B cell (primary cell): Measurements from ENCODE around the gene PRR9. TPM values are rescaled to one million over a fixed set of nuclear protein-coding genes. Genes with fewer than 3 reads are reported as not detected.

ENCODE experiments used
- ATAC-seq: fragments of 200-7000 bp; cut with Tn5 transposase; one replicate; pipeline ENCODE4 v1.10.0; 2021; ENCODE audit warnings: low read depth, mild to moderate bottlenecking, moderate number of reproducible peaks, moderate library complexity
- CTCF ChIA-PET: fragments of 350-600 bp; sonication (Branson Sonifier 250); formaldehyde crosslinking; loops from one replicate; lab custom pipeline; 2021; ENCODE audit warnings: antibody characterized with exemption, inconsistent platforms; lab: Charles Lee
- POLR2A ChIA-PET: fragments of 350-600 bp; sonication (Branson Sonifier 250); formaldehyde crosslinking; loops from one replicate; lab custom pipeline; 2021; ENCODE audit warnings: antibody characterized with exemption; lab: Charles Lee
- DNase-seq: peaks from one replicate; pipeline ENCODE4 v3.0.0; 2013
- H2AFZ ChIP-seq: 2 replicates; pipeline ENCODE4 v1.6.1; 2012; ENCODE audit warnings: mild to moderate bottlenecking, low read depth, low read length; ENCODE audit not compliant: insufficient read depth, poor library complexity, severe bottlenecking
- H3K27ac ChIP-seq, 2 donors: 1 replicate in 1 of 2; 2 replicates in 1 of 2; pipeline ENCODE4 v1.5.1; 2012 to 2013; ENCODE audit warnings: low read length in 2 of 2, mild to moderate bottlenecking in 2 of 2, moderate library complexity in 1 of 2
- H3K27me3 ChIP-seq, 4 experiments: fragments of 200-600 bp in 1 of 4; sonication (generic) in 1 of 4; replicated peaks in 1 of 4; 1 replicate in 2 of 4; 2 replicates in 2 of 4; pipeline versions ENCODE4 v1.6.1 to v1.7.0; 2013 to 2016; ENCODE audit warnings: low read length in 3 of 4, mild to moderate bottlenecking in 2 of 4, mixed read lengths in 1 of 4, moderate library complexity in 1 of 4; ENCODE audit not compliant: insufficient read depth in 4 of 4, control insufficient read depth in 3 of 4; ENCODE audit errors: control extremely low read depth in 1 of 4
- H3K36me3 ChIP-seq, 2 experiments: replicated peaks in 1 of 2; 1 replicate in 1 of 2; 2 replicates in 1 of 2; pipeline versions ENCODE4 v1.6.1 to v1.7.1; 2013; ENCODE audit warnings: low read length in 1 of 2; ENCODE audit not compliant: insufficient read depth in 2 of 2, control insufficient read depth in 1 of 2; ENCODE audit errors: control extremely low read depth in 1 of 2, extremely low read depth in 1 of 2
- H3K4me1 ChIP-seq, 2 donors: fragments of 200-600 bp in 1 of 2; sonication (generic) in 1 of 2; 1 replicate in 1 of 2; 2 replicates in 1 of 2; pipeline versions ENCODE4 v1.5.1 to v1.6.1; 2013 to 2017; ENCODE audit warnings: low read length in 2 of 2; ENCODE audit not compliant: control insufficient read depth in 2 of 2, insufficient read depth in 2 of 2
- H3K4me2 ChIP-seq: replicated peaks from 2 replicates; pipeline ENCODE3; 2012; ENCODE audit warnings: mild to moderate bottlenecking, low read depth, low read length; ENCODE audit not compliant: poor library complexity, severe bottlenecking
- H3K4me3 ChIP-seq, 5 experiments: fragments of 200-600 bp in 1 of 5; sonication (generic) in 1 of 5; 1 replicate in 3 of 5; 2 replicates in 2 of 5; pipeline versions ENCODE4 v1.5.1 to v1.7.0; 2011 to 2016; ENCODE audit warnings: low read length in 4 of 5, mild to moderate bottlenecking in 4 of 5, low read depth in 2 of 5, control low read depth in 1 of 5, moderate library complexity in 1 of 5; ENCODE audit not compliant: insufficient read depth in 1 of 5; ENCODE audit errors: control extremely low read depth in 1 of 5, extremely low read depth in 1 of 5
- H3K79me2 ChIP-seq: fragments of 200-600 bp; sonication (generic); one replicate; pipeline ENCODE4 v1.6.0; 2016; ENCODE audit warnings: low read length; ENCODE audit not compliant: control insufficient read depth, insufficient read depth
- H3K9ac ChIP-seq: fragments of 200-600 bp; sonication (generic); 2 replicates; pipeline ENCODE4 v1.6.1; 2017; ENCODE audit warnings: mild to moderate bottlenecking, low read length, moderate library complexity
- H3K9me3 ChIP-seq, 3 donors: one replicate each; pipeline versions ENCODE4 v1.6.1 to v1.7.1; 2013; ENCODE audit warnings: low read length in 2 of 3; ENCODE audit not compliant: control insufficient read depth in 2 of 3, insufficient read depth in 1 of 3; ENCODE audit errors: control extremely low read depth in 1 of 3
- H4K20me1 ChIP-seq: 2 replicates; pipeline ENCODE4 v1.6.0; 2012; ENCODE audit warnings: mild to moderate bottlenecking, low read length; ENCODE audit not compliant: insufficient read depth, control insufficient read depth, poor library complexity, severe bottlenecking
- H3K27ac Mint-ChIP-seq: one replicate; pipeline ENCODE4 v1.8.0; 2021; ENCODE audit warnings: mixed read lengths
- H3K27me3 Mint-ChIP-seq: one replicate; pipeline ENCODE4 v1.8.0; 2021; ENCODE audit warnings: mixed read lengths
- H3K4me1 Mint-ChIP-seq: one replicate; pipeline ENCODE4 v1.8.0; 2021; ENCODE audit warnings: mixed read lengths
- H3K4me3 Mint-ChIP-seq: one replicate; pipeline ENCODE4 v1.8.0; 2021; ENCODE audit warnings: mixed read lengths
- H3K9me3 Mint-ChIP-seq: one replicate; pipeline ENCODE4 v1.8.0; 2022; ENCODE audit warnings: mixed read lengths; ENCODE audit not compliant: insufficient read depth
- EZH2 ChIP-seq: IDR thresholded peaks from 2 replicates; pipeline ENCODE4 v1.6.1; 2012; ENCODE audit warnings: borderline replicate concordance, low read depth, mild to moderate bottlenecking, moderate library complexity, low read length; ENCODE audit not compliant: insufficient read depth, poor library complexity, severe bottlenecking
- WGBS: methylation state at CpG from one replicate; pipeline ENCODE4 v1.1.5; 2013; ENCODE audit warnings: missing lambda C conversion rate; ENCODE audit not compliant: insufficient coverage; 5-methylcytosine and 5-hydroxymethylcytosine counted together
- intact Hi-C: fragments of 100-400 bp; cut with micrococcal nuclease; formaldehyde crosslinking; loops from one replicate; pipeline ENCODE4 v1.10.0; 2022
- polyA plus RNA-seq: library from polyadenylated mRNA; depleted of rRNA; stranded (reverse); fragments of >200 nt; gene quantifications from 2 replicates; pipeline ENCODE4 v1.2.3, GENCODE V29; 2012
- total RNA-seq, 2 donors: library from RNA; stranded (reverse); fragments of 120-200 nt in 1 of 2; gene quantifications; 1 replicate in 1 of 2; 2 replicates in 1 of 2; pipeline versions ENCODE4 v1.2.3 to v1.2.4, GENCODE V29; 2013 to 2022
- TF ChIP-seq, protein P1 (sequence below): fragments of 200-600 bp; IDR thresholded peaks from one replicate; pipeline ENCODE4 v1.8.0; 2022; ENCODE audit warnings: antibody characterized with exemption, mild to moderate bottlenecking

The PRR9 gene
- total and polyA plus RNA-seq, 2 donors (not counting 1 experiment from before 2014, with no cell fraction given): not detected

DNA sequence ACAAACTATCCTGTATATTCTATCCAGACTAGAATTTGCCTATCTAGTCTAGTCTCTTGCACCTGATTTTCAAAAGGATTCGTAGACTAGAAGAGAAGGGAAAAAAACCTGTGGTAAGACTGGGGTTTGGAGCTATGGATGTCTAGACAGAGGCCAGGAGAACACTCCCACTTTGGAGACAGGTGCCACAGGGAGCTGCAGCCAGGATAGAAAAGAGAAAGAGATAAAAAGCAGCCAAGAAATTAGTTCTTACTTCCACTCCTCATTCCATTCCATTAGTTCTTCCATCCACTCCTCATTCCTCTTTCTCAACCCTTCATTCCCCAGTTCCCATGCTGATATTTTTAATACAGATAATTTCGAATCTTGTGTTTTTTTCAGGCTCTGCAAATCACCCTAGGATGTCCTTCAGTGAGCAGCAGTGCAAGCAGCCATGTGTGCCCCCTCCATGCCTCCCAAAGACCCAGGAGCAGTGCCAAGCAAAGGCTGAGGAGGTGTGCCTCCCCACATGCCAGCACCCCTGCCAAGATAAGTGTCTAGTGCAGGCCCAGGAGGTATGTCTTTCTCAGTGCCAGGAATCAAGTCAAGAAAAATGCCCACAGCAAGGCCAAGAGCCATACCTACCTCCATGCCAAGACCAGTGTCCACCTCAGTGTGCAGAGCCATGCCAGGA, 496 bp downstream of the PRR9 start:
- Mint-ChIP-seq H3K9me3 (no peaks in the 10 kb centered on the region), H3K27me3 (peaks cover 28% of the 10 kb centered on the region), H3K4me3 (no peak overlapping the region), H3K27ac (no peak overlapping the region), H3K4me1 (no peaks in the 10 kb centered on the region)
- intact Hi-C loops: no loop called here
- POLR2A ChIA-PET: no interaction called here
- Histone ChIP-seq H3K36me3 (no peaks in the 10 kb centered on the region), H3K4me1 (no peaks in the 10 kb centered on the region), H3K27ac (no peak overlapping the region), H2AFZ (no peak overlapping the region), H3K4me3 (no peak overlapping the region), H3K9me3 (no peaks in the 10 kb centered on the region), H4K20me1 (no peaks in the 10 kb centered on the region), H3K79me2 (no peaks in the 10 kb centered on the region), H3K9ac (no peak overlapping the region), H3K27me3 (peaks cover 0 to 14% (median 3%) of the 10 kb centered on the region in 4 experiments), H3K4me2 (no peak overlapping the region)
- DNase-seq (no peak), ATAC-seq (no peak)
- TF ChIP-seq, protein P1, sequence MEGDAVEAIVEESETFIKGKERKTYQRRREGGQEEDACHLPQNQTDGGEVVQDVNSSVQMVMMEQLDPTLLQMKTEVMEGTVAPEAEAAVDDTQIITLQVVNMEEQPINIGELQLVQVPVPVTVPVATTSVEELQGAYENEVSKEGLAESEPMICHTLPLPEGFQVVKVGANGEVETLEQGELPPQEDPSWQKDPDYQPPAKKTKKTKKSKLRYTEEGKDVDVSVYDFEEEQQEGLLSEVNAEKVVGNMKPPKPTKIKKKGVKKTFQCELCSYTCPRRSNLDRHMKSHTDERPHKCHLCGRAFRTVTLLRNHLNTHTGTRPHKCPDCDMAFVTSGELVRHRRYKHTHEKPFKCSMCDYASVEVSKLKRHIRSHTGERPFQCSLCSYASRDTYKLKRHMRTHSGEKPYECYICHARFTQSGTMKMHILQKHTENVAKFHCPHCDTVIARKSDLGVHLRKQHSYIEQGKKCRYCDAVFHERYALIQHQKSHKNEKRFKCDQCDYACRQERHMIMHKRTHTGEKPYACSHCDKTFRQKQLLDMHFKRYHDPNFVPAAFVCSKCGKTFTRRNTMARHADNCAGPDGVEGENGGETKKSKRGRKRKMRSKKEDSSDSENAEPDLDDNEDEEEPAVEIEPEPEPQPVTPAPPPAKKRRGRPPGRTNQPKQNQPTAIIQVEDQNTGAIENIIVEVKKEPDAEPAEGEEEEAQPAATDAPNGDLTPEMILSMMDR: no peak
- no peak for TF ChIP-seq EZH2
- CTCF ChIA-PET: no interaction called here
- whole genome bisulfite sequencing: 60% methylated on average over 2 of the region's 2 CpGs

GRCh38 chr1:153220606-153221303, 3.4 kb downstream of the PRR9 start:
- Histone ChIP-seq H4K20me1 (no peaks in the 10 kb centered on the region), H2AFZ (no peak overlapping the region), H3K4me1 (no peaks in the 10 kb centered on the region), H3K4me3 (no peak overlapping the region), H3K4me2 (no peak overlapping the region), H3K79me2 (no peaks in the 10 kb centered on the region), H3K27ac (no peak overlapping the region), H3K36me3 (no peaks in the 10 kb centered on the region), H3K9ac (no peak overlapping the region), H3K9me3 (no peaks in the 10 kb centered on the region), H3K27me3 (peaks cover 0 to 19% (median 3%) of the 10 kb centered on the region in 4 experiments)
- WGBS: 52% methylated on average over 5 of the region's 6 CpGs
- ATAC-seq (no peak), DNase-seq (no peak)
- no peak overlapping the region for H3K27ac Mint-ChIP-seq
- CTCF ChIA-PET: interaction anchor here (0.9 to 2.5 kb wide), 5 partner anchors 9 to 60 kb away, joined by 3 to 15 read pairs (median 3); partner anchors contain the start of gene LELP1
- no peaks in the 10 kb centered on the region for H3K9me3 Mint-ChIP-seq
- H3K27me3 Mint-ChIP-seq: peaks cover 28% of the 10 kb centered on the region
- intact Hi-C loops: no loop called here
- TF ChIP-seq, protein P1: no peak
- TF ChIP-seq EZH2: no peak
- H3K4me3 Mint-ChIP-seq: no peak overlapping the region
- POLR2A ChIA-PET: no interaction called here
- H3K4me1 Mint-ChIP-seq: no peaks in the 10 kb centered on the region
